Progenitor cell of endocrine pancreas (in vitro differentiated cells): ENCODE data around the gene ZNF598. TPM values are rescaled to one million over a fixed set of nuclear protein-coding genes. Genes with fewer than 3 reads are reported as not detected.

Experiments
- DNase-seq: peaks from one replicate; pipeline ENCODE4 v3.0.0; 2021; ENCODE audit warnings: low spot score; ENCODE audit not compliant: unreplicated experiment
- H3K27ac Mint-ChIP-seq: 2 replicates; pipeline ENCODE4 v1.8.0; 2021; ENCODE audit warnings: mild to moderate bottlenecking, moderate library complexity, mixed read lengths
- H3K27me3 Mint-ChIP-seq: 2 replicates; pipeline ENCODE4 v1.8.0; 2021; ENCODE audit warnings: mixed read lengths
- H3K36me3 Mint-ChIP-seq: 2 replicates; pipeline ENCODE4 v1.8.0; 2022; ENCODE audit warnings: mixed read lengths; ENCODE audit not compliant: insufficient read depth
- H3K4me1 Mint-ChIP-seq: 2 replicates; pipeline ENCODE4 v1.8.0; 2021; ENCODE audit warnings: low read depth, mixed read lengths
- H3K4me3 Mint-ChIP-seq: 2 replicates; pipeline ENCODE4 v1.8.0; 2021; ENCODE audit warnings: low read depth, mild to moderate bottlenecking, moderate library complexity, mixed read lengths
- H3K9me3 Mint-ChIP-seq: 2 replicates; pipeline ENCODE4 v1.8.0; 2021; ENCODE audit warnings: low read depth, mixed read lengths
- total RNA-seq: library from RNA; stranded (reverse); gene quantifications from 2 replicates; pipeline ENCODE4 v1.2.1, GENCODE V29; 2021
- TF ChIP-seq, protein P1 (sequence below): fragments of 200-600 bp; sonication (generic); IDR thresholded peaks from one replicate; pipeline ENCODE4 v1.5.0; 2021; ENCODE audit warnings: antibody characterized with exemption, mild to moderate bottlenecking; ENCODE audit not compliant: unreplicated experiment

Gene ZNF598
- total RNA-seq, 1 donor from 2014 or later: 41.5 TPM

DNA sequence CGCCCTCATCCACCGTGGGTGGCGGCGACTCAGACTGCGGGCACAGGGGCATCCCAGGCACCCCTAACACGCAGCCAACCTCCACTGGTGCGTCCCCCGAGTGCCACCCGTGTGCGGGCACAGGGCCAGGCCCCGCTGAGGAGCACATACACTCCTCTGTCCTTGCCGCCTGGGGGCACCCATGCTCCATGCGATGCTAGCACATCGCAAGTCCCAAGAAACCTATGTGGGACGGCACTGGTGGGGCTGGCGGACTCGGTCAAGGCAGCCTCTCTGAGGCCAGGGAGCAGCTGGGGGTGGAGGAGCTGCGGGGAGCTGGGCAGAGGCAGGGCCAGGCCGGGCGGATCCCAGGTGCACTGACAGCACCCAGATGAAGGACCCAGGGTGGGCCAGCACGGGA is 4.0 kb downstream of the ZNF598 start:
- TF ChIP-seq, protein P1, sequence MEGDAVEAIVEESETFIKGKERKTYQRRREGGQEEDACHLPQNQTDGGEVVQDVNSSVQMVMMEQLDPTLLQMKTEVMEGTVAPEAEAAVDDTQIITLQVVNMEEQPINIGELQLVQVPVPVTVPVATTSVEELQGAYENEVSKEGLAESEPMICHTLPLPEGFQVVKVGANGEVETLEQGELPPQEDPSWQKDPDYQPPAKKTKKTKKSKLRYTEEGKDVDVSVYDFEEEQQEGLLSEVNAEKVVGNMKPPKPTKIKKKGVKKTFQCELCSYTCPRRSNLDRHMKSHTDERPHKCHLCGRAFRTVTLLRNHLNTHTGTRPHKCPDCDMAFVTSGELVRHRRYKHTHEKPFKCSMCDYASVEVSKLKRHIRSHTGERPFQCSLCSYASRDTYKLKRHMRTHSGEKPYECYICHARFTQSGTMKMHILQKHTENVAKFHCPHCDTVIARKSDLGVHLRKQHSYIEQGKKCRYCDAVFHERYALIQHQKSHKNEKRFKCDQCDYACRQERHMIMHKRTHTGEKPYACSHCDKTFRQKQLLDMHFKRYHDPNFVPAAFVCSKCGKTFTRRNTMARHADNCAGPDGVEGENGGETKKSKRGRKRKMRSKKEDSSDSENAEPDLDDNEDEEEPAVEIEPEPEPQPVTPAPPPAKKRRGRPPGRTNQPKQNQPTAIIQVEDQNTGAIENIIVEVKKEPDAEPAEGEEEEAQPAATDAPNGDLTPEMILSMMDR: no peak
- no peak for DNase-seq
- no peak overlapping the region for H3K27ac Mint-ChIP-seq
- no peak overlapping the region for H3K4me3 Mint-ChIP-seq
- no peaks in the 10 kb centered on the region for H3K27me3 Mint-ChIP-seq
- peaks cover 4% of the 10 kb centered on the region for H3K36me3 Mint-ChIP-seq
- no peaks in the 10 kb centered on the region for H3K9me3 Mint-ChIP-seq
- H3K4me1 Mint-ChIP-seq: peaks cover 21% of the 10 kb centered on the region

DNA sequence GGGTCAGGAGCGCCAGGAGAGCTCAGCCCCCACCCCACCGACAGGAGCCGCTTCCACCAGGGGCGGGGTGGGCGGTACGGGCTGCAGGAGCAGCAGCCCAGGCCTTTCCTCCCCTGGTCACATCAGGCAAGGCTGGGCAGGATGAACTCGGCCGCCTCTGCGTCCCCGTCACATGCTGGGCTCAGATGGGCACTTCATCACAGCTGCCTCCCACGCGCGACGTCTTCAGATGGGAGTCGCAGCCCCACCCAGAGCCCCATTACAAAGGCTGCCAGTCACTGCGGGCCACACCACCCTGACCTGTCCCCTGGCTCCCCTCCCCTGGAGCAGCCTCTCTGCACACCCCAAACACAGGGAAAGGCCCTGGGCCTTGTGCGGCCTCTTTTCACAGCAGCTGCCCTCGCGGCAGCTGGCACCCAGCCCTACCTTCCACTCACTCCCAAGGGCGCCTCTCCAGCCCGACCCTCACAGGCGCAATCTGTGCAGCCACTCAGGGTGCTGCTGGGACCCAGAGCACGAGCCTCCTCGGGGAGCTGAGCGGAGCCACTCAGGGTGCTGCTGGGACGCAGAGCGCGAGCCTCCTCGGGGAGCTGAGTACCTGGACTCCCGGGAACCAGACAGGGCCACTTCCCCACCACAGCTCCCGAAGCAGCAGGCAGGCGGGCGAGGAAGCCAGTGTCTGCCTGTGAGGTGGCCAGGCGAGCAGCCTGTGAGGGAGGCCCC is 4.7 kb downstream of the ZNF598 start:
- DNase-seq: no peak
- peaks cover 17% of the 10 kb centered on the region for H3K4me1 Mint-ChIP-seq
- no peaks in the 10 kb centered on the region for H3K27me3 Mint-ChIP-seq
- H3K4me3 Mint-ChIP-seq: no peak overlapping the region
- TF ChIP-seq, protein P1: no peak
- H3K27ac Mint-ChIP-seq: no peak overlapping the region
- peaks cover 4% of the 10 kb centered on the region for H3K36me3 Mint-ChIP-seq
- H3K9me3 Mint-ChIP-seq: no peaks in the 10 kb centered on the region

DNA sequence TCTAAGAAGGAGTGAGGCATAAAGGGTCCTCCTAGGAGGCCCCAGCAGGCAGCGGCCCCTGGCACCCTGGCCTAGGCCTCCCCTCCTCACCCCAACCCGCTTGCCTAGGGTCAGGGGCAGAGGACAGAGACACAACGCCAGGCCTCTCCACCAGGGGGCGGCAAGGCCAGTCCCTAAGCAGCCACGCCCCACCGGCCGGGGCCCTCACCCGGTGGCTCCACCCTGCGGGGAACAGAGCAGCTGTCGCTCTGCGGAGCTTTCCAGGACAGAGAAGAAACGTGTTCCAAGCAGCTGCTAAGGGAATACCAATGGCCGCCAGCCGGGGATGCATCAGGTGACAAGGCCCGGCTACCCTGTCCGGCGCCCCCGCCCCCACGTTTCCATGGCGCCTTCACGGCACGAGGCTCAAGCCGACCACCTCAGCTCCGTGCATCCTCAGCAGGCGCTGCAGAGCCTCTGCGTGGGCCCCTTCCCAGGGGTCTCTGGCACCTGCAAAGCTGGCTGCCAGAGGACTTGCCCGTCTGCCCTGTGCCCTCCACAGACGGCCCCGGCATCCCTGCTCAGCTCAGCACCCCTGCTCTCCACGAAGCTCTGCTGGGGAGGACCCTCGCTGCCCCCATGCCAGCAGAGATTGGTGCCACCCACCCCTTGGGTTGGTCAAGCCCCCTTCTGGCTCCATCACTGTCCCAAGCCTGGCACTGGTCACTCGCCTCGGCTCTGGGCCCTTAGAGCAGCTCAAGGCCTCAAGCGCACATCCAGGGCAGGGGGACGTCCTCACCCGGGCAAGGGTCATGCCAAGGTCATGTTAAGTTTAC is 5.6 kb downstream of the ZNF598 start:
- peaks cover 4% of the 10 kb centered on the region for H3K36me3 Mint-ChIP-seq
- H3K9me3 Mint-ChIP-seq: no peaks in the 10 kb centered on the region
- no peaks in the 10 kb centered on the region for H3K27me3 Mint-ChIP-seq
- DNase-seq: peak; percentile 93
- H3K4me3 Mint-ChIP-seq: no peak overlapping the region
- H3K27ac Mint-ChIP-seq: no peak overlapping the region
- H3K4me1 Mint-ChIP-seq: peaks cover 17% of the 10 kb centered on the region
- TF ChIP-seq, protein P1: peak; percentile 97

DNA sequence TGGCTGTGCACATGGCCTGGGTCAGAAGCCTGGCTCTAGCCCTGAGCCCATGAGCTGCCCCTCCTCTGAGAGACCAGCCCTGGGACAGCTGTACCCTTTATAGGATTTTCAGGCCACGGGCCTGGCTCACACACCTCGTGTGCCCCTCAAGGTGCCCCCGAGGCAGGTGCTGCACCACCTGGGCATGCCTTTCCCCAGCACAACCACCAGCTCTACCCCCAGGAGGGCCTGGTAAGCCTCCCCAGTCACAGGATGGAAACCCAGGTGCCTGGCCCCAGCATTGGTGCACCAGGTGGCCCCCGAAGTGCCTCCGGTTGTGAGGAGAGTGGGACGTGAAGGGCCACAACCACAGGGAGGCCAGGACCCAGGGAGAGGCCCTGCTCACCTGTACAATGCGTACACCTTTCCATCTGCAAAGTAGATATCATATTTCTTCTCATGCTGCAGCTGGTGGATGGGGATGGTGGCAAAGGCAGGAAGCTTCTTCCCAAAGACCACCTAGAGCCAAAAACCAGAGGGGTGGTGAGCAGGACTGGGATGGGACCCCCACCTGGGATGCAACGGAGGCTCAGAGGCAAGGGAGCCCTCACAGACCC is 6.3 kb downstream of the ZNF598 start:
- H3K9me3 Mint-ChIP-seq: no peaks in the 10 kb centered on the region
- H3K27ac Mint-ChIP-seq: no peak overlapping the region
- H3K36me3 Mint-ChIP-seq: peaks cover 4% of the 10 kb centered on the region
- no peak for DNase-seq
- H3K4me3 Mint-ChIP-seq: no peak overlapping the region
- H3K4me1 Mint-ChIP-seq: peaks cover 11% of the 10 kb centered on the region
- TF ChIP-seq, protein P1: no peak
- H3K27me3 Mint-ChIP-seq: no peaks in the 10 kb centered on the region

DNA sequence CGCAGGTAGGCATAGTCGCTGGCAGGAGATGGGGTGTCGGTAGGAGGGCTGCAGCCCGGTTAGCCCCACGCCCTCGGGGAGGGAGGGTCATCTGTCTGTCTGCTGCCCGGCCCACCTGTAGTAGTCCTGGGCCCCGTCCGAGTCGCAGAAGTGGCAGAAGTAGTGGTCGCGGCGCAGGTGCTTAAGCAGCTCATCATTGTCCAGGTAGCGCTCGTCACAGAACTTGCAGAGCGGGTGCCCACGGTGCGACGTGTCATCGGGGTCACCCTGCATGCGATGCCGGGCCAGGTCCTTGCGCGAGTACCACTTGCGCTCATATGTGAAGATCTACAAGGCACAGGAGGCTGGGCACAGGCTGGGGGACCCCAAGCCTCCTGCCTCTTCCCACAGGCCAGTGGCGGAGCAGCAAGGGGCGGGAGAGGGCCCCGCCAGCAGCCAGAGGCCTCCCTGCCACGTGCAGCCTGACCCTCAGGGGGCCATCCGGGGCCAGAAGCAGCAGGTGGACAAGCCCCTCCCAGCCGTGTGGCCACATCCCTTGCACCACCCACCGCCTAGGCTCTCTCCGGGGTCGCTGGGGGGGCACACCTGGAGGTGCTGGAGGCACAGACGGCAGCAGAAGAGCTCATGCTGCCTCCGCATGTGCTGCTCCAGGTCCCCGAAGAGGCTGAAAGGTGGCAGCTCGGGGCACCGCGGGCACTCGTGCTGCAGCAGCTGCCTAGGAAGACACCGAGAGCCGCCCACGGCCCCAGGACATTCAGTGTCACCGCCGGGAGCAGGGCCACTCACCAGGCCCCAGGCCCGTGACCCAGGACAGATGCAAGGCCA is 7.0 kb downstream of the ZNF598 start:
- peaks cover 7% of the 10 kb centered on the region for H3K4me1 Mint-ChIP-seq
- H3K27ac Mint-ChIP-seq: no peak overlapping the region
- no peaks in the 10 kb centered on the region for H3K27me3 Mint-ChIP-seq
- DNase-seq: no peak
- TF ChIP-seq, protein P1: no peak
- H3K9me3 Mint-ChIP-seq: no peaks in the 10 kb centered on the region
- peaks cover 4% of the 10 kb centered on the region for H3K36me3 Mint-ChIP-seq
- no peak overlapping the region for H3K4me3 Mint-ChIP-seq
